ENCODE data around the gene ZDHHC7. TPM values are rescaled to one million over a fixed set of nuclear protein-coding genes. Genes with fewer than 3 reads are reported as not detected.

Gene ZDHHC7
- total and polyA plus RNA-seq, 9 of the 15 experiments (the other 6 are each of a cell fraction or from before 2014, with no cell fraction given) = 1.7 to 49.7 (median 37.4) TPM

GRCh38 chr16:84970447-84971127, 40.7 kb downstream of the ZDHHC7 start (continued):
- TF ChIP-seq ZBTB34 (CRISPR knock-in tag; IDR thresholded peaks at IDR 0.05) (no peak), ILF3 (IDR thresholded peaks at IDR 0.05; ENCODE audit: borderline replicate concordance) (no peak), SMARCC2 (IDR thresholded peaks at IDR 0.05; ENCODE audit: low read depth) (no peak), ESRRB (CRISPR knock-in tag; IDR thresholded peaks at IDR 0.05; ENCODE audit: borderline replicate concordance) (no peak), ZNF395 (CRISPR knock-in tag; IDR thresholded peaks at IDR 0.05) (no peak), GATAD2B (IDR thresholded peaks at IDR 0.05; ENCODE audit: borderline replicate concordance) (no peak), TBL1XR1 (IDR thresholded peaks at IDR 0.05; ENCODE audit: low read length in 2 of 2) (no peak), CBX1 (IDR thresholded peaks at IDR 0.05; ENCODE audit: low read depth) (no peak), ZSCAN29 (IDR thresholded peaks at IDR 0.05) (0 out of 2 replicates have a peak, but pooled peaks have one; percentile 26), E2F3 (CRISPR knock-in tag; IDR thresholded peaks at IDR 0.05) (0 out of 2 replicates have a peak, but pooled peaks have one; percentile 31), CC2D1A (IDR thresholded peaks at IDR 0.05) (peak; percentile 90), NR3C1 (CRISPR knock-in tag; IDR thresholded peaks at IDR 0.05) (no peak), HEY1 (CRISPR knock-in tag; IDR thresholded peaks at IDR 0.05; ENCODE audit: borderline replicate concordance) (no peak)
- TF ChIP-seq, protein P1, sequence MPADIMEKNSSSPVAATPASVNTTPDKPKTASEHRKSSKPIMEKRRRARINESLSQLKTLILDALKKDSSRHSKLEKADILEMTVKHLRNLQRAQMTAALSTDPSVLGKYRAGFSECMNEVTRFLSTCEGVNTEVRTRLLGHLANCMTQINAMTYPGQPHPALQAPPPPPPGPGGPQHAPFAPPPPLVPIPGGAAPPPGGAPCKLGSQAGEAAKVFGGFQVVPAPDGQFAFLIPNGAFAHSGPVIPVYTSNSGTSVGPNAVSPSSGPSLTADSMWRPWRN (IDR thresholded peaks at IDR 0.05; ENCODE audit: low read depth) = no peak
- TF ChIP-seq, protein P2, sequence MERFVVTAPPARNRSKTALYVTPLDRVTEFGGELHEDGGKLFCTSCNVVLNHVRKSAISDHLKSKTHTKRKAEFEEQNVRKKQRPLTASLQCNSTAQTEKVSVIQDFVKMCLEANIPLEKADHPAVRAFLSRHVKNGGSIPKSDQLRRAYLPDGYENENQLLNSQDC (CRISPR knock-in tag; IDR thresholded peaks at IDR 0.05) = no peak
- TF ChIP-seq, protein P3, sequence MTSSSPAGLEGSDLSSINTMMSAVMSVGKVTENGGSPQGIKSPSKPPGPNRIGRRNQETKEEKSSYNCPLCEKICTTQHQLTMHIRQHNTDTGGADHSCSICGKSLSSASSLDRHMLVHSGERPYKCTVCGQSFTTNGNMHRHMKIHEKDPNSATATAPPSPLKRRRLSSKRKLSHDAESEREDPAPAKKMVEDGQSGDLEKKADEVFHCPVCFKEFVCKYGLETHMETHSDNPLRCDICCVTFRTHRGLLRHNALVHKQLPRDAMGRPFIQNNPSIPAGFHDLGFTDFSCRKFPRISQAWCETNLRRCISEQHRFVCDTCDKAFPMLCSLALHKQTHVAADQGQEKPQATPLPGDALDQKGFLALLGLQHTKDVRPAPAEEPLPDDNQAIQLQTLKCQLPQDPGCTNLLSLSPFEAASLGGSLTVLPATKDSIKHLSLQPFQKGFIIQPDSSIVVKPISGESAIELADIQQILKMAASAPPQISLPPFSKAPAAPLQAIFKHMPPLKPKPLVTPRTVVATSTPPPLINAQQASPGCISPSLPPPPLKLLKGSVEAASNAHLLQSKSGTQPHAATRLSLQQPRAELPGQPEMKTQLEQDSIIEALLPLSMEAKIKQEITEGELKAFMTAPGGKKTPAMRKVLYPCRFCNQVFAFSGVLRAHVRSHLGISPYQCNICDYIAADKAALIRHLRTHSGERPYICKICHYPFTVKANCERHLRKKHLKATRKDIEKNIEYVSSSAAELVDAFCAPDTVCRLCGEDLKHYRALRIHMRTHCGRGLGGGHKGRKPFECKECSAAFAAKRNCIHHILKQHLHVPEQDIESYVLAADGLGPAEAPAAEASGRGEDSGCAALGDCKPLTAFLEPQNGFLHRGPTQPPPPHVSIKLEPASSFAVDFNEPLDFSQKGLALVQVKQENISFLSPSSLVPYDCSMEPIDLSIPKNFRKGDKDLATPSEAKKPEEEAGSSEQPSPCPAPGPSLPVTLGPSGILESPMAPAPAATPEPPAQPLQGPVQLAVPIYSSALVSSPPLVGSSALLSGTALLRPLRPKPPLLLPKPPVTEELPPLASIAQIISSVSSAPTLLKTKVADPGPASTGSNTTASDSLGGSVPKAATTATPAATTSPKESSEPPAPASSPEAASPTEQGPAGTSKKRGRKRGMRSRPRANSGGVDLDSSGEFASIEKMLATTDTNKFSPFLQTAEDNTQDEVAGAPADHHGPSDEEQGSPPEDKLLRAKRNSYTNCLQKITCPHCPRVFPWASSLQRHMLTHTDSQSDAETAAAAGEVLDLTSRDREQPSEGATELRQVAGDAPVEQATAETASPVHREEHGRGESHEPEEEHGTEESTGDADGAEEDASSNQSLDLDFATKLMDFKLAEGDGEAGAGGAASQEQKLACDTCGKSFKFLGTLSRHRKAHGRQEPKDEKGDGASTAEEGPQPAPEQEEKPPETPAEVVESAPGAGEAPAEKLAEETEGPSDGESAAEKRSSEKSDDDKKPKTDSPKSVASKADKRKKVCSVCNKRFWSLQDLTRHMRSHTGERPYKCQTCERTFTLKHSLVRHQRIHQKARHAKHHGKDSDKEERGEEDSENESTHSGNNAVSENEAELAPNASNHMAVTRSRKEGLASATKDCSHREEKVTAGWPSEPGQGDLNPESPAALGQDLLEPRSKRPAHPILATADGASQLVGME (CRISPR knock-in tag; IDR thresholded peaks at IDR 0.05) = no peak

All from K562 (cell line).